Coronary artery (tissue), 2 donors: ENCODE data around the gene HINFP.

ENCODE experiments used
- DNase-seq: peaks from one replicate; pipeline ENCODE4 v3.0.0-alpha.2; 2017; ENCODE audit warnings: low spot score
- H3K27ac ChIP-seq, 2 donors: fragments of 200-600 bp; sonication (generic); one replicate each; pipeline ENCODE4 v1.5.1; 2016 to 2019
- H3K4me3 ChIP-seq: fragments of 200-600 bp; sonication (generic); 2 replicates; pipeline ENCODE4 v1.5.1; 2016; ENCODE audit warnings: mild to moderate bottlenecking, moderate library complexity
- TF ChIP-seq, protein P1 (sequence below): fragments of 200-600 bp; sonication (generic); IDR thresholded peaks from one replicate; pipeline ENCODE4 v1.5.1; 2019; ENCODE audit warnings: antibody characterized with exemption

Gene HINFP

GRCh38 chr11:119144825-119145486 lies 23.6 kb downstream of the HINFP start:
- H3K27ac ChIP-seq: no peak overlapping the region
- TF ChIP-seq, protein P1, sequence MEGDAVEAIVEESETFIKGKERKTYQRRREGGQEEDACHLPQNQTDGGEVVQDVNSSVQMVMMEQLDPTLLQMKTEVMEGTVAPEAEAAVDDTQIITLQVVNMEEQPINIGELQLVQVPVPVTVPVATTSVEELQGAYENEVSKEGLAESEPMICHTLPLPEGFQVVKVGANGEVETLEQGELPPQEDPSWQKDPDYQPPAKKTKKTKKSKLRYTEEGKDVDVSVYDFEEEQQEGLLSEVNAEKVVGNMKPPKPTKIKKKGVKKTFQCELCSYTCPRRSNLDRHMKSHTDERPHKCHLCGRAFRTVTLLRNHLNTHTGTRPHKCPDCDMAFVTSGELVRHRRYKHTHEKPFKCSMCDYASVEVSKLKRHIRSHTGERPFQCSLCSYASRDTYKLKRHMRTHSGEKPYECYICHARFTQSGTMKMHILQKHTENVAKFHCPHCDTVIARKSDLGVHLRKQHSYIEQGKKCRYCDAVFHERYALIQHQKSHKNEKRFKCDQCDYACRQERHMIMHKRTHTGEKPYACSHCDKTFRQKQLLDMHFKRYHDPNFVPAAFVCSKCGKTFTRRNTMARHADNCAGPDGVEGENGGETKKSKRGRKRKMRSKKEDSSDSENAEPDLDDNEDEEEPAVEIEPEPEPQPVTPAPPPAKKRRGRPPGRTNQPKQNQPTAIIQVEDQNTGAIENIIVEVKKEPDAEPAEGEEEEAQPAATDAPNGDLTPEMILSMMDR: peak; percentile 65
- DNase-seq: no peak
- H3K4me3 ChIP-seq: no peak overlapping the region

DNA sequence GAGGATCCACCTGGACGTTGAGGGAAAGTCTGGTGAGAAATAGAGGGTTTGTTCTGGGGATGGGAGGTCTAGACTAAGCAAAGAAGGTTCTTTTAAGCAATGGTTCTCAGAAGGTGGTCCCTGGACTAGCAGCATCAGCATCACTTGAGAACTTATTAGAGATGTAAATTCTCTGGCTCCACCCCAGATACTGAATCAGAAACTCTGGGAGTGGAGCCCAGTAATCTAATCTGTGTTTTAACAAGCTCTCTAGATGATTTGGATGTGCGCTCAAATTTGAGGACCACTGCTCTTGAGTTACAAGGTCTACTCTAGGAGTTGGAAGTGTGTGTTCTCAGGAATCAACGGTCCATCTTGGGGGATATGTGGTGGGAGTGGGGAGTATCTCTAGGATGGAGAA lies 24.2 kb downstream of the HINFP start:
- TF ChIP-seq, protein P1: no peak
- no peak overlapping the region for H3K27ac ChIP-seq
- H3K4me3 ChIP-seq: no peak overlapping the region
- DNase-seq: no peak

DNA sequence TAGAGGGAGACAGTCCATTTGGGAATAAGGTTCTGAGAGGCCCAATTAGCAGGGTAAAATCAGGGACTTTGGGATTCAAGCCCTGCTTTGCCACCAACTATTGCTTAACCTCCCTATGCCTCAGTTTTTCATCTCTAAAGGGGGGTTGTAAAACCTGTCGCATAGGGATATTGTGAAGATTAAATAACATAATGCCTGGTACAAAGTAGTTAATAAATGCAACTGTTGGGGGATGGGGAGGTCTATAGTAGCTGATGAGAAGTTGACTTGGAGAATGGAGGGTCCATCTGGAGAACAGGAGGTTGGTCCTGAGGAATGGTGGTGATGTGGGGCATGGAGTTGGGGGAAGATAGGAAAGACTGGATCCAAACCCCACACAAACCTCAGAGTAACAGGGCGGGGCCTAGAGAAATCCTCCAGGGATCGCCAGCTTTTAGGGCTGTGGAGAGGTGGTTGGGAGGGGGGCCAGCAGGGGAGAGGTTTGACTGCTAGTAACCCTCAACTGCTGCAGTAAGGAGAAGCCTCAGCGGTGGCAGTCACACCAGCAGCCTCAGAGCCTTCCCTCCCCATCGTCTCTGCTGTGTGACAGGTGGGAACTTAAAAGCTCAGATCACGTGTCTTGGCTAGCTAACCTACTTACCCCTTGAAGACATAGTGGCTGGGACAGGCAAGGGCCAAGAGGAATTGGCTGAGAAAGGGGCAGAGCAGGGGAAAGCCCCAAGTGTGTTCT lies 26.4 kb downstream of the HINFP start:
- Histone ChIP-seq H3K27ac (no peak overlapping the region), H3K4me3 (no peak overlapping the region)
- TF ChIP-seq, protein P1: no peak
- no peak for DNase-seq

DNA sequence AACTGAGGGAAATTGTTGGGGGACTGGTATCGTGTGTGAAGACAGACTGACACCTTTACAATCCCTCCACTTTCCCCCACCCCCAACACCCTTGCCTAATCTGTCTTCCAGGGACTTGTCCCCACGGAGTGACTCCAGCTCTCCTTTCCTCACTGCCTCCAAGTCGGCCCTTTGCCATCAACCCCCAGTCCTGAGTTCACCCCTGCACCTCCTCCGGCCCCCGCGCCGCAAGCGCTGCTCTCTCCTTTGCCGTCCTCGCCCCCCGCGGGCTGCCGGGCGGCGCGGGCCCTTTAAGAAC lies 27.3 kb downstream of the HINFP start:
- Histone ChIP-seq H3K4me3 (peak overlapping the region; percentile 91), H3K27ac (no peak overlapping the region)
- no peak for DNase-seq
- TF ChIP-seq, protein P1: no peak

DNA sequence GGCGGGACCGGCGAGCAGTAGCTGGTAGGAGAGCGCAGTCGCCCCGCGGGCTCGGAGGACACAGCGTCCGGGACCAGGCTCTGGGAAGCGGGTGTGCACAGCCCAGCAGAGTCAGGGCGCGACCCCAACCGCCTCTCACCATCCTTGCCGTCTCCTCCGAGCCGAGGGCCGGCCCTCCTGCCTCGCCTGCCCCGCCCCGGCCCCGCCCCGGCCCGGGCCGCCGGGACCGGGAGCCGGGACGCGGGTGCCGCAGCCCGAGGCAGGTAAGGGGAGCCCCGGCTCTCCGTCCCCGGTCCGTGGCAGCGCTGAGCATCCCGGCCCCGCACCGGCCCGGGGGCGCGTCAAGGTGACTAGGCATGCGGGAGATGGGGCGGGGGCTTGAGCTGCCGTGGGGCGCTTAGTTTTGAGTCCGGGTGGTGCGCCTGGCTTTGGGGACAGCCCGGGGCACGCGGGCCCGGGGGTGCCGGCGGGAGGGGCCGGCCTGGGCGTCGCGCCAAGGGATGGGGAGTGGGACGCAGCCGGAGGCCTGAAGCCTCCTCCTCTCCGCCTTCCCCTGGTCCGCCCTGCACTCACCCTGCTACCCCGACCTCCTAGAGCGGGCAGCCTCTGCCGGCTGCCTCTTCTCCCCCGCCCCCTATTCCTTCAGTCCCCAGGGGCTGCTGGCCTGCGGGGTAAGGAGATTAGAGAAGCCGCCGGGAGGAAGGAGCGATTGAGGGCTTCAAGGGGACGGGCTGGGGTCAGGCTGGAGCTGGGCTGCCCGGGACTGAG lies 27.8 kb downstream of the HINFP start, which contains the start of gene ABCG4:
ABCG4 (plus strand) TSS at position 35 of the 768 bp plus-strand sequence. CDS start 914 bp downstream, outside the sequence.
- TF ChIP-seq, protein P1: no peak
- Histone ChIP-seq H3K27ac (peak within 1 kb of the TSS in 1 of 2 donors; percentile 1), H3K4me3 (peak within 1 kb of the TSS; percentile 91)
- no peak for DNase-seq

DNA sequence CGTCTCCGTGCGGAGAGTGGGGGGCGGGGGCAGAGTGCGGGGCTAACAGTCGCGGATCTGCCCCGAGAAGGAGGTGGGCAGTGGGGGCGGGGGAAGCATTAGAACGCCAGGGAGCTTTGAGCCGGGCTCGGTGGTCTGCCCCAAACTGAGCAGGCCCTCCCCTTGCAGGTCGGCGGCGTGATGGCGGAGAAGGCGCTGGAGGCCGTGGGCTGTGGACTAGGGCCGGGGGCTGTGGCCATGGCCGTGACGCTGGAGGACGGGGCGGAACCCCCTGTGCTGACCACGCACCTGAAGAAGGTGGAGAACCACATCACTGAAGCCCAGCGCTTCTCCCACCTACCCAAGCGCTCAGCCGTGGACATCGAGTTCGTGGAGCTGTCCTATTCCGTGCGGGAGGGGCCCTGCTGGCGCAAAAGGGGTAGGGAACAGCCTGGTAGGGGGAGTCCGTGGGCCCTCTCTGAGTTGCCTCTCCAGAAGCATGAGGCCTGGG lies 28.5 kb downstream of the HINFP start:
- H3K4me3 ChIP-seq: peak overlapping the region; percentile 91
- TF ChIP-seq, protein P1: no peak
- DNase-seq: no peak
- H3K27ac ChIP-seq: no peak overlapping the region
